H1 (cell line): ENCODE data around the gene LITAFD. TPM values are rescaled to one million over a fixed set of nuclear protein-coding genes. Genes with fewer than 3 reads are reported as not detected.

ENCODE experiments used
- CTCF ChIA-PET: fragments of 300-600 bp; sonication (Branson Sonifier 250); formaldehyde crosslinking; loops from one replicate; lab custom pipeline; 2021; ENCODE audit not compliant: partially characterized antibody; lab: Charles Lee
- POLR2A ChIA-PET: fragments of 300-600 bp; sonication (Branson Sonifier 250); formaldehyde crosslinking; loops from one replicate; lab custom pipeline; 2021; ENCODE audit warnings: inconsistent platforms; ENCODE audit not compliant: partially characterized antibody; lab: Charles Lee
- DNase-seq, 2 experiments: peaks; one replicate each; pipeline versions ENCODE4 v3.0.0 to v3.0.0-alpha.2; 2010 to 2022; ENCODE audit warnings: low spot score in 2 of 2, low read depth in 1 of 2, mixed read lengths in 1 of 2
- FAIRE-seq: peaks from 2 replicates; lab custom pipeline; 2011; peaks lifted over from hg19 to GRCh38; lab: Jason Lieb, UNC
- H2AFZ ChIP-seq: 2 replicates; pipeline ENCODE4 v1.8.1; 2012; ENCODE audit warnings: low read length, inconsistent platforms
- H2AK5ac ChIP-seq: 2 replicates; pipeline ENCODE4 v1.6.1; 2013; ENCODE audit warnings: low read depth, low read length
- H2BK120ac ChIP-seq: replicated peaks from 2 replicates; pipeline ENCODE3; 2013; ENCODE audit warnings: low read depth, low read length, inconsistent platforms
- H2BK12ac ChIP-seq: 2 replicates; pipeline ENCODE4 v1.6.1; 2013; ENCODE audit warnings: low read depth, low read length
- H2BK15ac ChIP-seq: 2 replicates; pipeline ENCODE4 v1.6.1; 2013; ENCODE audit warnings: low read length
- H2BK20ac ChIP-seq: 2 replicates; pipeline ENCODE4 v1.6.1; 2013; ENCODE audit warnings: low read length
- H2BK5ac ChIP-seq: 2 replicates; pipeline ENCODE4 v1.6.1; 2013; ENCODE audit warnings: low read depth, low read length
- H3K14ac ChIP-seq: 2 replicates; pipeline ENCODE4 v1.6.1; 2013; ENCODE audit warnings: inconsistent platforms; ENCODE audit not compliant: insufficient read length
- H3K18ac ChIP-seq: 2 replicates; pipeline ENCODE4 v1.6.1; 2013; ENCODE audit warnings: low read length; ENCODE audit errors: extremely low read depth
- H3K23ac ChIP-seq: 2 replicates; pipeline ENCODE4 v1.6.1; 2013; ENCODE audit warnings: inconsistent platforms; ENCODE audit not compliant: insufficient read length
- H3K23me2 ChIP-seq: 2 replicates; pipeline ENCODE4 v1.6.1; 2013; ENCODE audit warnings: low read depth, low read length
- H3K27ac ChIP-seq: 2 replicates; pipeline ENCODE4 v1.6.1; 2011; ENCODE audit warnings: low read depth, low read length, inconsistent platforms
- H3K27me3 ChIP-seq, 4 experiments: replicated peaks in 1 of 4; 1 replicate in 1 of 4; 2 replicates in 3 of 4; pipeline versions ENCODE4 v1.6.1 to v1.8.1; 2011 to 2013; ENCODE audit warnings: low read length in 3 of 4, mild to moderate bottlenecking in 3 of 4, inconsistent platforms in 2 of 4, mixed read lengths in 2 of 4, moderate library complexity in 1 of 4; ENCODE audit not compliant: control insufficient read depth in 3 of 4, insufficient read depth in 3 of 4; ENCODE audit errors: extremely low read depth in 1 of 4
- H3K36me3 ChIP-seq, 4 experiments: 2 replicates each; pipeline versions ENCODE4 v1.6.1 to v1.8.1; 2011 to 2013; ENCODE audit warnings: mild to moderate bottlenecking in 4 of 4, low read length in 3 of 4, moderate library complexity in 2 of 4, control low read depth in 1 of 4, inconsistent platforms in 1 of 4; ENCODE audit not compliant: insufficient read depth in 4 of 4, control insufficient read depth in 2 of 4
- H3K4ac ChIP-seq: replicated peaks from 2 replicates; pipeline ENCODE3; 2013; ENCODE audit warnings: low read length, low read depth, mixed read lengths, inconsistent platforms; ENCODE audit not compliant: insufficient read length
- H3K4me1 ChIP-seq, 4 experiments: replicated peaks in 1 of 4; 1 replicate in 1 of 4; 2 replicates in 3 of 4; pipeline versions ENCODE4 v1.6.1 to v1.8.1; 2011 to 2013; ENCODE audit warnings: low read length in 3 of 4, inconsistent platforms in 2 of 4, mixed read lengths in 1 of 4; ENCODE audit not compliant: insufficient read depth in 4 of 4, control insufficient read depth in 3 of 4
- H3K4me2 ChIP-seq, 2 experiments: 2 replicates each; pipeline versions ENCODE4 v1.6.1 to v1.8.1; 2011 to 2013; ENCODE audit warnings: low read depth in 2 of 2, low read length in 2 of 2, control low read depth in 1 of 2, inconsistent platforms in 1 of 2, mild to moderate bottlenecking in 1 of 2; ENCODE audit not compliant: insufficient read depth in 1 of 2
- H3K4me3 ChIP-seq, 4 experiments: fragments of 200-600, 300-600 bp in 1 of 4; sonication (generic), shearing (Covaris generic), sonication (Bioruptor Twin) in 1 of 4; 2 replicates each; pipeline versions ENCODE4 v1.5.1 to v1.8.1; 2011 to 2016; ENCODE audit warnings: low read length in 4 of 4, low read depth in 3 of 4, control low read depth in 2 of 4, inconsistent platforms in 2 of 4, mild to moderate bottlenecking in 2 of 4, mixed read lengths in 1 of 4, moderate library complexity in 1 of 4; ENCODE audit not compliant: insufficient read depth in 2 of 4; ENCODE audit errors: extremely low read depth in 1 of 4
- H3K56ac ChIP-seq: replicated peaks from 2 replicates; pipeline ENCODE3; 2013; ENCODE audit warnings: low read depth, mild to moderate bottlenecking, mixed read lengths, low read length, inconsistent platforms; ENCODE audit not compliant: insufficient read length
- H3K79me1 ChIP-seq: 2 replicates; pipeline ENCODE4 v1.6.1; 2013; ENCODE audit warnings: low read depth, low read length, control low read depth
- H3K79me2 ChIP-seq, 2 experiments: 2 replicates each; pipeline versions ENCODE4 v1.6.1 to v1.8.1; 2012 to 2013; ENCODE audit warnings: low read length in 2 of 2, mild to moderate bottlenecking in 2 of 2, inconsistent platforms in 1 of 2; ENCODE audit not compliant: insufficient read depth in 2 of 2, control insufficient read depth in 1 of 2
- H3K9ac ChIP-seq, 4 experiments: replicated peaks in 1 of 4; 1 replicate in 1 of 4; 2 replicates in 3 of 4; pipeline versions ENCODE4 v1.6.1 to v1.8.1; 2011 to 2013; ENCODE audit warnings: low read depth in 3 of 4, low read length in 3 of 4, control low read depth in 2 of 4, mild to moderate bottlenecking in 2 of 4, moderate library complexity in 2 of 4, inconsistent platforms in 1 of 4; ENCODE audit errors: extremely low read depth in 1 of 4
- H3K9me3 ChIP-seq, 2 experiments: 2 replicates each; pipeline versions ENCODE4 v1.6.1 to v1.8.1; 2012 to 2013; ENCODE audit warnings: mild to moderate bottlenecking in 2 of 2, moderate library complexity in 2 of 2, control low read depth in 1 of 2, inconsistent platforms in 1 of 2, low read depth in 1 of 2, low read length in 1 of 2, mixed read lengths in 1 of 2; ENCODE audit not compliant: insufficient read depth in 2 of 2
- H4K20me1 ChIP-seq, 2 experiments: replicated peaks in 1 of 2; 2 replicates each; pipeline versions ENCODE3 to v1.8.1; 2011 to 2013; ENCODE audit warnings: inconsistent platforms in 2 of 2, low read length in 2 of 2, mild to moderate bottlenecking in 1 of 2; ENCODE audit not compliant: insufficient read depth in 2 of 2, control insufficient read depth in 1 of 2
- H4K5ac ChIP-seq: 2 replicates; pipeline ENCODE4 v1.6.1; 2013; ENCODE audit warnings: low read length, low read depth, mixed read lengths, inconsistent platforms; ENCODE audit not compliant: insufficient read length
- H4K8ac ChIP-seq: 2 replicates; pipeline ENCODE4 v1.8.0; 2013; ENCODE audit warnings: mild to moderate bottlenecking, moderate library complexity, low read length, inconsistent platforms; ENCODE audit not compliant: insufficient read depth; ENCODE audit errors: extremely low read depth
- H4K91ac ChIP-seq: replicated peaks from 2 replicates; pipeline ENCODE3; 2013; ENCODE audit warnings: low read length, mixed read lengths, inconsistent platforms; ENCODE audit not compliant: insufficient read length
- CHD1 ChIP-seq: IDR thresholded peaks from 2 replicates; pipeline ENCODE4 v1.6.1; 2012; ENCODE audit warnings: low read depth, low read length, improper control_type of control experiment
- NRF1 ChIP-seq: IDR thresholded peaks from 2 replicates; pipeline ENCODE4 v1.6.1; 2011; ENCODE audit warnings: mild to moderate bottlenecking, low read depth, low read length, improper control_type of control experiment
- RBBP5 ChIP-seq: IDR thresholded peaks from 2 replicates; pipeline ENCODE4 v1.7.1; 2012; ENCODE audit warnings: low read depth, mild to moderate bottlenecking, inconsistent platforms, low read length, moderate library complexity, borderline replicate concordance
- TEAD4 ChIP-seq: IDR thresholded peaks from 2 replicates; pipeline ENCODE4 v1.6.1; 2012; ENCODE audit warnings: low read depth, low read length, inconsistent platforms, mixed read lengths
- WGBS, 2 experiments: shearing (Covaris generic) in 1 of 2; methylation state at CpG; one replicate each; pipeline versions ENCODE4 v1.1.6 to v1.1.7; 2013 to 2015; ENCODE audit warnings: low lambda C conversion rate in 2 of 2, mixed read lengths in 2 of 2, inconsistent platforms in 1 of 2, low coverage in 1 of 2, missing lambda C conversion rate in 1 of 2; ENCODE audit not compliant: insufficient replicate concordance in 2 of 2, insufficient coverage in 1 of 2, insufficient read length in 1 of 2; ENCODE audit errors: extremely low coverage in 1 of 2, missing lambda C conversion rate in 1 of 2; 5-methylcytosine and 5-hydroxymethylcytosine counted together
- polyA plus RNA-seq, 7 experiments: library from polyadenylated mRNA; depleted of rRNA in 3 of 7; stranded (reverse) in 5 of 7; unstranded in 2 of 7; fragments of >200 nt in 5 of 7; fragments of 200-250 nt in 2 of 7; gene quantifications; 1 replicate in 5 of 7; 2 replicates in 1 of 7; 4 replicates in 1 of 7; pipeline versions ENCODE4 v1.2.1 to v1.2.3, GENCODE V29; 2011 to 2013; ENCODE audit warnings: missing spikeins in 2 of 7, mixed read lengths in 2 of 7
- total RNA-seq: library from RNA; stranded (reverse); fragmentation: NEBNext Ultra II Directional; extraction: Animal tissue kit (Norgen Biotek cat#: 25700); gene quantifications from 2 replicates; pipeline ENCODE4 v1.2.1, GENCODE V29; 2021

Gene LITAFD
- total and polyA plus RNA-seq, 2 of the 8 experiments (the other 6 are each of a cell fraction or from before 2014, with no cell fraction given): not detected

- H2BK15ac ChIP-seq: no peak overlapping the region
- POLR2A ChIA-PET: interaction anchor here (0.6 to 24.4 kb wide), 6 partner anchors 10 to 223 kb away, joined by 3 to 456 read pairs (median 3); partner anchors contain the start of genes CARHSP1 and LITAFD
- H3K18ac ChIP-seq: no peak overlapping the region
- H4K20me1 ChIP-seq: peaks cover 14 to 16% of the 10 kb centered on the region in 2 experiments
- TF ChIP-seq TEAD4 (no peak), RBBP5 (no peak), CHD1 (no peak), NRF1 (no peak)
- H3K79me2 ChIP-seq: peaks cover 0 to 11% of the 10 kb centered on the region in 2 experiments; a peak in 2 of 4 replicates
- 88% methylated on average over 13 of the region's 13 CpGs; no CpG with 5 or more reads in 1 of the 2 experiments for WGBS, 2 experiments
- peaks cover 3 to 45% (median 13%) of the 10 kb centered on the region in 4 experiments; a peak in 7 of 8 replicates for H3K36me3 ChIP-seq
- H2AK5ac ChIP-seq: no peak overlapping the region
- no peaks in the 10 kb centered on the region for H3K27me3 ChIP-seq
- H4K5ac ChIP-seq: no peak overlapping the region
- no peak overlapping the region for H2BK12ac ChIP-seq
- H3K4me3 ChIP-seq: no peak overlapping the region
- no peak overlapping the region for H2BK20ac ChIP-seq
- no peak overlapping the region for H3K9ac ChIP-seq
- no peak overlapping the region for H3K23ac ChIP-seq
- no peaks in the 10 kb centered on the region for H3K9me3 ChIP-seq
- H3K14ac ChIP-seq: no peak overlapping the region
- no peak overlapping the region for H2BK120ac ChIP-seq
- peaks cover 4% of the 10 kb centered on the region for H3K79me1 ChIP-seq
- no peak overlapping the region for H2AFZ ChIP-seq
- no peak for FAIRE-seq
- H3K4ac ChIP-seq: no peak overlapping the region
- H3K23me2 ChIP-seq: no peaks in the 10 kb centered on the region
- H3K4me1 ChIP-seq: peaks cover 0 to 12% (median 6%) of the 10 kb centered on the region in 4 experiments; a peak in 5 of 7 replicates
- H3K4me2 ChIP-seq: no peak overlapping the region
- no peak for DNase-seq
- no peak overlapping the region for H2BK5ac ChIP-seq
- CTCF ChIA-PET: no interaction called here
- no peak overlapping the region for H3K27ac ChIP-seq
- H4K8ac ChIP-seq: no peak overlapping the region
- H4K91ac ChIP-seq: no peak overlapping the region
- no peak overlapping the region for H3K56ac ChIP-seq
Observed at GRCh38 chr16:8847145-8847544, 35.0 kb upstream of the LITAFD start.
